Subcutaneous adipose tissue (tissue), 4 donors: ENCODE data around the gene BPIFB2. TPM values are rescaled to one million over a fixed set of nuclear protein-coding genes. Genes with fewer than 3 reads are reported as not detected.

Experiments
- CTCF ChIP-seq: fragments of 450-650 bp; IDR thresholded peaks from one replicate; pipeline ENCODE4 v1.5.1; 2016; ENCODE audit warnings: low read depth, mild to moderate bottlenecking, control low read depth, antibody characterized with exemption, moderate library complexity
- total RNA-seq, 4 donors: library from RNA; depleted of rRNA; stranded (reverse); fragments of >200 nt; gene quantifications; one replicate each; pipeline ENCODE4 v1.1.0, GENCODE V29; 2016

Gene BPIFB2
- total RNA-seq, 4 donors from 2014 or later, result not detected

DNA sequence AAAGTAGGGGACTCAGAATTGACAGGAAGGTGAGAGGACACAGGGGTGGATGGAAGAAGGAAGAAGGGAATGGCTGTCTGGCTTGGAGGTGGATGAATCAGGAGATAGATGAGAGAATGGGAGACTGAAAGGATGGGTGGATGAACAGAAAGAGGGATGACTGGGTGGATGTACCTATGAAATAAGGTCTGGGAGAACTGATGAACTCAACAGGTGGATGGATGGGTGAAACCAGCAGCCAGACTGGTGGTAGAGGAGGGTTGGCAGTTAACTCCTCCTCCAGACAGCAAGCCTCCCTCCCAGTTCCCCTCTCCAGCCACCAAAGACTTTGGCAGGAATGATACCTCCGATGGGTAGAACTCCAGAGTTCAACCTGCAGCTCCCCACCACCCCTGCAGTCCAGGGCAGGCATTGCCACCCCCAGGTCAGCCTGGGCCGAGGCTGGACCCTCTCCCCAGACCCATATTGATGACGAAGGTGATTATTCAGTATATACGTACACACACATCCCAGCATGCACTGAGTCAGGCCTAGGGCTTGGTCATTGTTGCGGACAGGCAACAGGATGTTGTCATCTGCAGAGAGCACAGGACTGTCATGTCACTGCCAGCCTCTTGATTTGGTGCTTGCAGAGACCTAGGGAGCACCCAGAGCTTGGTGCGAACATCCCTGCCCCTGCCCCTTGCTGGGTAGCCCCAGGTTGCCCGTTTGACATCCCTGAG is 5.3 kb upstream of the BPIFB2 start:
- TF ChIP-seq CTCF, result no peak

DNA sequence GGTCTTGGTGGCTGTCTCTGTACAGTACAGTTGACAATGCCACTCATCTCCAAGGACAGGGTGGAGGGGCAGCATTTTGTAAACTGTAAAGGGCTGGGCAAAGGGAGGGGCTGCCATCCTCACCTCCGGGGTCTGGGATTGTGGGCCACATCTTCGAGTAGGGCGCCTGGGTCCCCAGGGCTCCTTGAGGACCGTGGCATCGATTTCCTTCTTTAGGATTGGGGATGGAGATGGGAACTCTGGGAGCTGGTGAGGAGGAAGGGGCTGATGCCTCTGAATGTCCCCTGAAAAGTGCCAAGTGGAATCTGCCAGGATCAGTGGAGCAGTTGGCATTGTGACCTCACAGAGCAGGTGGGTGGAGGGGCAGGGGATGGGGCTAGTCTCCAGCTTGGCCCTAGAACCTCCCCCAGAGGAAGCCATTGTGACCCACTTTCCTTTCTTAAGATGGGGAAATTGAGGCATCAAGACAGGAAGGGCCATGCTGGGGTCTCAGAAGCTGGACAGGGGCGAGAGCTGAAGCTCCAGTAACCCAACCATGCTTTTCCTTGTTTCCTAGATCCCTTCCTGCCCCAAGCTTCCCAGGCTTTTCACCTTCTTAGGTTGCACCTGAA is 3.3 kb upstream of the BPIFB2 start, which contains the start of gene SUN5:
Gene SUN5 (minus strand): TSS at position 293 of the 611 bp plus-strand sequence. CDS start 93 bp downstream, at position 200.
- TF ChIP-seq CTCF, result no peak

- TF ChIP-seq CTCF, result no peak
Observed at GRCh38 chr20:33005132-33005566, 2.4 kb upstream of the BPIFB2 start.

GRCh38 chr20:33005908-33006775 is 1.4 kb upstream of the BPIFB2 start:
- no peak for TF ChIP-seq CTCF

- TF ChIP-seq CTCF, result no peak
Observed at GRCh38 chr20:33006776-33007375, 628 bp upstream of the BPIFB2 start.

DNA sequence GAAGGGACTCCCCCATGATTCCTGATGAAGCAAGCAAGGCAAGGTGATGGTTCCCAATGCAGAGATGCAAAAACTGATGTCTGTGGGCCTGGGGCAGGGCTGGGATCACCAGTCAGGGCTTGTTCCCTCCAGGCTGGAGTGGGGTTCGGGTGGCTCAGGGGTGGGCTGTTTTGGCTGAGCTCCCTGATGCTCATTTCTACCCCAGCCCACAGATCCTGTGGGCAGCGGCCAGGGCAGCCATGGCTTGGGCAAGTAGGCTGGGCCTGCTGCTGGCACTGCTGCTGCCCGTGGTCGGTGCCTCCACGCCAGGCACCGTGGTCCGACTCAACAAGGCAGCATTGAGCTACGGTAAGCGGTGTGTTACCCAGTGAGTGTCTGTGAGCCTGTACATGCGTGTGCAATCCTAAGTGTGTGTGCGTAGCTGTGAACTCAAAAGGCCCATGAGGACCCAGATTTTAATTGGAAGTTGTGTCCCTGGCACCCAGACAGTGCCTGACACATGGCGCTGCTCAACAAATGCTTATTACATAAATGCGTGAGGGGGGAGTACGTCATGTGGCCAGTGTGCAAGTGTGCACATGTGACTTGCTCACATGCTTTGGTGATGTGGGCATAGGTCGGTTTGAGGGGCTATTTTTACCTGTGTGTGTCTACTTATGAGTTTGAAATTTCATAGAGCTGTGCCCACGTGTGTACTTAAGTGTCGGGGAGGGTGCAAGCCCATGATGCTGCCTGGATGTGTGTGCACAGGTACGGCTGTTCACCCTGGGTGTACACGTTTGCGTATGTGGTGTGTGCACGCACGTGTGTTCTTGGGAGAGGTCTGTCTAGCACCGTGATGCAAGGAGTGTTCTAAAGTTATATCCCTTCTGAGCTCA is 1.1 kb downstream of the BPIFB2 start:
- TF ChIP-seq CTCF, result no peak
